ENCODE measurements around the gene PSMD7.
"Not testable (repeated sequence)": the region's sequence is repeated elsewhere in the genome, so short reads cannot be mapped to it uniquely, and the experiment has no call there.

DNA sequence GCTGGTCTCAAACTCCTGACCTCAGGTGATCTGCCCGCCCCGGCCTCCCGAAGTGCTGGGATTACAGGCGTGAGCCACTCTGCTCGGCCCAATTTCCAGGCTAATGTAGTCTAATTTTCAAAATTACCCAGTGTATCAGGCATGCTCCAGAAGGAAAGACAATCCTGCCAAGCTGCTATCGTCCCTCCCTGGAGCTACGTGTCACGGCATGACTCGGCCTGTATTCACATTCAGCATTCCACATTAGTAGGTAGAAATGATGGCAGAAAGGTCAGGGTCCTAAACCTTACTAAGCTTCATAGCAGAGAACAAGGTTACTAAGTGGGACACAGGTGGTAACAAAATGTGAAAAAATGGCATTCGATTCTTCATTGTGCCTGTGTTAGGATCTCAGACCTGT lies 42.6 kb downstream of the PSMD7 start:
- TF ChIP-seq, protein P1, sequence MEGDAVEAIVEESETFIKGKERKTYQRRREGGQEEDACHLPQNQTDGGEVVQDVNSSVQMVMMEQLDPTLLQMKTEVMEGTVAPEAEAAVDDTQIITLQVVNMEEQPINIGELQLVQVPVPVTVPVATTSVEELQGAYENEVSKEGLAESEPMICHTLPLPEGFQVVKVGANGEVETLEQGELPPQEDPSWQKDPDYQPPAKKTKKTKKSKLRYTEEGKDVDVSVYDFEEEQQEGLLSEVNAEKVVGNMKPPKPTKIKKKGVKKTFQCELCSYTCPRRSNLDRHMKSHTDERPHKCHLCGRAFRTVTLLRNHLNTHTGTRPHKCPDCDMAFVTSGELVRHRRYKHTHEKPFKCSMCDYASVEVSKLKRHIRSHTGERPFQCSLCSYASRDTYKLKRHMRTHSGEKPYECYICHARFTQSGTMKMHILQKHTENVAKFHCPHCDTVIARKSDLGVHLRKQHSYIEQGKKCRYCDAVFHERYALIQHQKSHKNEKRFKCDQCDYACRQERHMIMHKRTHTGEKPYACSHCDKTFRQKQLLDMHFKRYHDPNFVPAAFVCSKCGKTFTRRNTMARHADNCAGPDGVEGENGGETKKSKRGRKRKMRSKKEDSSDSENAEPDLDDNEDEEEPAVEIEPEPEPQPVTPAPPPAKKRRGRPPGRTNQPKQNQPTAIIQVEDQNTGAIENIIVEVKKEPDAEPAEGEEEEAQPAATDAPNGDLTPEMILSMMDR (IDR thresholded peaks at IDR 0.05; ENCODE audit: insufficient read depth, low read length): not testable (repeated sequence)
- TF ChIP-seq, protein P2, sequence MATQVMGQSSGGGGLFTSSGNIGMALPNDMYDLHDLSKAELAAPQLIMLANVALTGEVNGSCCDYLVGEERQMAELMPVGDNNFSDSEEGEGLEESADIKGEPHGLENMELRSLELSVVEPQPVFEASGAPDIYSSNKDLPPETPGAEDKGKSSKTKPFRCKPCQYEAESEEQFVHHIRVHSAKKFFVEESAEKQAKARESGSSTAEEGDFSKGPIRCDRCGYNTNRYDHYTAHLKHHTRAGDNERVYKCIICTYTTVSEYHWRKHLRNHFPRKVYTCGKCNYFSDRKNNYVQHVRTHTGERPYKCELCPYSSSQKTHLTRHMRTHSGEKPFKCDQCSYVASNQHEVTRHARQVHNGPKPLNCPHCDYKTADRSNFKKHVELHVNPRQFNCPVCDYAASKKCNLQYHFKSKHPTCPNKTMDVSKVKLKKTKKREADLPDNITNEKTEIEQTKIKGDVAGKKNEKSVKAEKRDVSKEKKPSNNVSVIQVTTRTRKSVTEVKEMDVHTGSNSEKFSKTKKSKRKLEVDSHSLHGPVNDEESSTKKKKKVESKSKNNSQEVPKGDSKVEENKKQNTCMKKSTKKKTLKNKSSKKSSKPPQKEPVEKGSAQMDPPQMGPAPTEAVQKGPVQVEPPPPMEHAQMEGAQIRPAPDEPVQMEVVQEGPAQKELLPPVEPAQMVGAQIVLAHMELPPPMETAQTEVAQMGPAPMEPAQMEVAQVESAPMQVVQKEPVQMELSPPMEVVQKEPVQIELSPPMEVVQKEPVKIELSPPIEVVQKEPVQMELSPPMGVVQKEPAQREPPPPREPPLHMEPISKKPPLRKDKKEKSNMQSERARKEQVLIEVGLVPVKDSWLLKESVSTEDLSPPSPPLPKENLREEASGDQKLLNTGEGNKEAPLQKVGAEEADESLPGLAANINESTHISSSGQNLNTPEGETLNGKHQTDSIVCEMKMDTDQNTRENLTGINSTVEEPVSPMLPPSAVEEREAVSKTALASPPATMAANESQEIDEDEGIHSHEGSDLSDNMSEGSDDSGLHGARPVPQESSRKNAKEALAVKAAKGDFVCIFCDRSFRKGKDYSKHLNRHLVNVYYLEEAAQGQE (IDR thresholded peaks at IDR 0.05; ENCODE audit: insufficient replicate concordance, low read depth): not testable (repeated sequence)
- not testable (repeated sequence) for TF ChIP-seq POLR2AphosphoS5, GABPA (IDR thresholded peaks at IDR 0.05; ENCODE audit: low read depth)

Data from HL-60 (cell line).